ENCODE results near the gene ZWILCH. TPM values are rescaled to one million over a fixed set of nuclear protein-coding genes. Genes with fewer than 3 reads are reported as not detected.

ZWILCH gene
- total and polyA plus RNA-seq, 9 of the 15 experiments (the other 6 are each of a cell fraction or from before 2014, with no cell fraction given) = 32.8 to 94.2 (median 52.1) TPM

- TF ChIP-seq ZNF3 (CRISPR knock-in tag; IDR thresholded peaks at IDR 0.05) (no peak), ARID1B (IDR thresholded peaks at IDR 0.05) (peak; percentile 55), POLR3A (IDR thresholded peaks at IDR 0.05; ENCODE audit: borderline replicate concordance, extremely low read depth, insufficient read depth, insufficient read length) (no peak), MTA3 (IDR thresholded peaks at IDR 0.05; ENCODE audit: borderline replicate concordance) (peak; percentile 88), CAMTA2 (CRISPR knock-in tag; conservative IDR thresholded peaks at IDR 0.05) (0 out of 2 replicates have a peak, but pooled peaks have one; percentile 72), ADNP (tag; IDR thresholded peaks at IDR 0.05) (no peak), GTF2F1 (IDR thresholded peaks at IDR 0.05; ENCODE audit: low read depth, low read length) (no peak), CBFA2T3 (IDR thresholded peaks at IDR 0.05) (peak; percentile 9; the same call in 1 of the 2 replicates), SMC3 (conservative IDR thresholded peaks at IDR 0.05; ENCODE audit: insufficient read depth, low read depth, low read length) (peak; percentile 31), THRAP3 (IDR thresholded peaks at IDR 0.05; ENCODE audit: borderline replicate concordance) (peak; percentile 94), ELF2 (CRISPR knock-in tag; IDR thresholded peaks at IDR 0.05) (peak; percentile 97), ZSCAN29 (IDR thresholded peaks at IDR 0.05) (no peak), FOXA3 (CRISPR knock-in tag; conservative IDR thresholded peaks at IDR 0.05 in 1 of 2, IDR thresholded peaks at IDR 0.05 in 1 of 2) (peak in 1 of 2 experiments; percentile 44; a peak in 1 of 4 replicates), MEIS2 (IDR thresholded peaks at IDR 0.05; ENCODE audit: partially characterized antibody) (peak; percentile 79), PCBP1 (IDR thresholded peaks at IDR 0.05; ENCODE audit: low read depth, low read length, poor library complexity, severe bottlenecking) (peak; percentile 88), RCOR1 (IDR thresholded peaks at IDR 0.05; ENCODE audit: borderline replicate concordance in 1 of 2, low read depth in 2 of 2, low read length in 2 of 2) (peak in 1 of 2 experiments; percentile 32; a peak in 3 of 4 replicates), ILK (tag; IDR thresholded peaks at IDR 0.05; ENCODE audit: borderline replicate concordance, low read depth) (no peak), TARDBP (IDR thresholded peaks at IDR 0.05) (peak; percentile 82; the same call in 1 of the 2 replicates), MYNN (IDR thresholded peaks at IDR 0.05) (peak; percentile 75), MYNN (CRISPR knock-in tag; IDR thresholded peaks at IDR 0.05) (no peak)
- TF ChIP-seq, protein P1, sequence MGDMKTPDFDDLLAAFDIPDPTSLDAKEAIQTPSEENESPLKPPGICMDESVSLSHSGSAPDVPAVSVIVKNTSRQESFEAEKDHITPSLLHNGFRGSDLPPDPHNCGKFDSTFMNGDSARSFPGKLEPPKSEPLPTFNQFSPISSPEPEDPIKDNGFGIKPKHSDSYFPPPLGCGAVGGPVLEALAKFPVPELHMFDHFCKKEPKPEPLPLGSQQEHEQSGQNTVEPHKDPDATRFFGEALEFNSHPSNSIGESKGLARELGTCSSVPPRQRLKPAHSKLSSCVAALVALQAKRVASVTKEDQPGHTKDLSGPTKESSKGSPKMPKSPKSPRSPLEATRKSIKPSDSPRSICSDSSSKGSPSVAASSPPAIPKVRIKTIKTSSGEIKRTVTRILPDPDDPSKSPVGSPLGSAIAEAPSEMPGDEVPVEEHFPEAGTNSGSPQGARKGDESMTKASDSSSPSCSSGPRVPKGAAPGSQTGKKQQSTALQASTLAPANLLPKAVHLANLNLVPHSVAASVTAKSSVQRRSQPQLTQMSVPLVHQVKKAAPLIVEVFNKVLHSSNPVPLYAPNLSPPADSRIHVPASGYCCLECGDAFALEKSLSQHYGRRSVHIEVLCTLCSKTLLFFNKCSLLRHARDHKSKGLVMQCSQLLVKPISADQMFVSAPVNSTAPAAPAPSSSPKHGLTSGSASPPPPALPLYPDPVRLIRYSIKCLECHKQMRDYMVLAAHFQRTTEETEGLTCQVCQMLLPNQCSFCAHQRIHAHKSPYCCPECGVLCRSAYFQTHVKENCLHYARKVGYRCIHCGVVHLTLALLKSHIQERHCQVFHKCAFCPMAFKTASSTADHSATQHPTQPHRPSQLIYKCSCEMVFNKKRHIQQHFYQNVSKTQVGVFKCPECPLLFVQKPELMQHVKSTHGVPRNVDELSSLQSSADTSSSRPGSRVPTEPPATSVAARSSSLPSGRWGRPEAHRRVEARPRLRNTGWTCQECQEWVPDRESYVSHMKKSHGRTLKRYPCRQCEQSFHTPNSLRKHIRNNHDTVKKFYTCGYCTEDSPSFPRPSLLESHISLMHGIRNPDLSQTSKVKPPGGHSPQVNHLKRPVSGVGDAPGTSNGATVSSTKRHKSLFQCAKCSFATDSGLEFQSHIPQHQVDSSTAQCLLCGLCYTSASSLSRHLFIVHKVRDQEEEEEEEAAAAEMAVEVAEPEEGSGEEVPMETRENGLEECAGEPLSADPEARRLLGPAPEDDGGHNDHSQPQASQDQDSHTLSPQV (IDR thresholded peaks at IDR 0.05) = peak; percentile 66; the same call in 1 of the 2 replicates
- TF ChIP-seq, protein P2, sequence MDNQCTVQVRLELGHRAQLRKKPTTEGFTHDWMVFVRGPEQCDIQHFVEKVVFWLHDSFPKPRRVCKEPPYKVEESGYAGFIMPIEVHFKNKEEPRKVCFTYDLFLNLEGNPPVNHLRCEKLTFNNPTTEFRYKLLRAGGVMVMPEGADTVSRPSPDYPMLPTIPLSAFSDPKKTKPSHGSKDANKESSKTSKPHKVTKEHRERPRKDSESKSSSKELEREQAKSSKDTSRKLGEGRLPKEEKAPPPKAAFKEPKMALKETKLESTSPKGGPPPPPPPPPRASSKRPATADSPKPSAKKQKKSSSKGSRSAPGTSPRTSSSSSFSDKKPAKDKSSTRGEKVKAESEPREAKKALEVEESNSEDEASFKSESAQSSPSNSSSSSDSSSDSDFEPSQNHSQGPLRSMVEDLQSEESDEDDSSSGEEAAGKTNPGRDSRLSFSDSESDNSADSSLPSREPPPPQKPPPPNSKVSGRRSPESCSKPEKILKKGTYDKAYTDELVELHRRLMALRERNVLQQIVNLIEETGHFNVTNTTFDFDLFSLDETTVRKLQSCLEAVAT (IDR thresholded peaks at IDR 0.05) = peak in 1 of 2 experiments; percentile 55; a peak in 1 of 4 replicates
Observed at GRCh38 chr15:66497502-66498455, 7.3 kb upstream of the ZWILCH start, which contains the start of gene SNAPC5 (continued).
